ENCODE results near the gene CLECL1. TPM values are rescaled to one million over a fixed set of nuclear protein-coding genes. Genes with fewer than 3 reads are reported as not detected.

The CLECL1 gene
- total and polyA plus RNA-seq, 2 donors (not counting 3 experiments of a cell fraction or from before 2014, with no cell fraction given) = not detected

DNA sequence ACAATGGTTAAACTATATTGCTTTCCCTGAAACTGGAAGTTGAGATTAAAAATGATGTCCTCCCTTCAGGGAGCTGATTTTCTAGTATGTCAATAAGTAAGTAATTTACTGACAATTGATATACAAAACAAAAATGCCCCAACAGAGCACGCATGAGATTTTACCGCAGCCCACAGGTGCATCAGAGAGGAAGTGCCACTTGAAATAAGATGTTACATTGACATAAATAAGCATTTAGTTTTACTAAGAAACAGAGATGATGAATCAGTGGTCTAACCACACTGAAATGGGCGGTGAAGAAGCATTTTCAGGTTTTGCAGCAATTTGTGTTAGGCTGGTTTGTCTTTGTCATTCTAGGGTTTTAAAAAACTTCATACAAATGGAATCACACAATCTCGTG is 8.8 kb upstream of the CLECL1 start:
- Histone ChIP-seq H3K9me1 (replicated peaks; ENCODE audit: control insufficient read depth, extremely low read depth, insufficient read depth, low read length) (peaks cover 2% of the 10 kb centered on the region), H3K27ac (ENCODE audit: insufficient read depth, low read depth, low read length) (no peak overlapping the region), H3K36me3 (ENCODE audit: control insufficient read depth in 2 of 2, extremely low read depth in 1 of 2, insufficient read depth in 2 of 2, low read length in 2 of 2) (no peaks in the 10 kb centered on the region), H3K79me2 (ENCODE audit: control insufficient read depth, insufficient read depth, low read length) (no peaks in the 10 kb centered on the region), H3K4me2 (ENCODE audit: insufficient read depth, low read length) (no peak overlapping the region), H4K20me1 (replicated peaks; ENCODE audit: control insufficient read depth, extremely low read depth, insufficient read depth, low read length) (no peaks in the 10 kb centered on the region), H3K4me3 (replicated peaks in 1 of 3; ENCODE audit: insufficient read depth in 1 of 3, low read depth in 1 of 3, low read length in 3 of 3) (no peak overlapping the region), H3K27me3 (ENCODE audit: control insufficient read depth in 2 of 2, insufficient read depth in 2 of 2, low read length in 2 of 2) (no peaks in the 10 kb centered on the region), H3K9ac (replicated peaks; ENCODE audit: extremely low read depth, insufficient read depth, low read length) (no peak overlapping the region), H3K9me3 (replicated peaks; ENCODE audit: control insufficient read depth, insufficient read depth, low read length) (no peaks in the 10 kb centered on the region), H3K4me1 (ENCODE audit: control insufficient read depth, extremely low read depth, insufficient read depth, low read length) (peaks cover 7% of the 10 kb centered on the region), H2AFZ (ENCODE audit: low read depth, low read length) (no peak overlapping the region)
- POLR2A ChIA-PET = no interaction called here
- no peak for TF ChIP-seq POLR2AphosphoS5 (IDR thresholded peaks at IDR 0.05; ENCODE audit: insufficient read depth, low read depth, low read length)
- TF ChIP-seq, protein P1, sequence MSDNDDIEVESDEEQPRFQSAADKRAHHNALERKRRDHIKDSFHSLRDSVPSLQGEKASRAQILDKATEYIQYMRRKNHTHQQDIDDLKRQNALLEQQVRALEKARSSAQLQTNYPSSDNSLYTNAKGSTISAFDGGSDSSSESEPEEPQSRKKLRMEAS (IDR thresholded peaks at IDR 0.05; ENCODE audit: insufficient read depth, insufficient read length) = no peak
- TF ChIP-seq JUN (IDR thresholded peaks at IDR 0.05; ENCODE audit: borderline replicate concordance, insufficient read depth, insufficient read length, low read depth) = no peak
- TF ChIP-seq FOS (IDR thresholded peaks at IDR 0.05; ENCODE audit: borderline replicate concordance, insufficient read depth, low read length) = no peak
- no peak for TF ChIP-seq POLR2A (IDR thresholded peaks at IDR 0.05; ENCODE audit: low read depth, low read length)
- no peak for TF ChIP-seq GATA2 (IDR thresholded peaks at IDR 0.05; ENCODE audit: insufficient read depth, insufficient read length, low read depth, low read length)
- no peak for TF ChIP-seq MYC (IDR thresholded peaks at IDR 0.05; ENCODE audit: low read depth, low read length)
- TF ChIP-seq, protein P2, sequence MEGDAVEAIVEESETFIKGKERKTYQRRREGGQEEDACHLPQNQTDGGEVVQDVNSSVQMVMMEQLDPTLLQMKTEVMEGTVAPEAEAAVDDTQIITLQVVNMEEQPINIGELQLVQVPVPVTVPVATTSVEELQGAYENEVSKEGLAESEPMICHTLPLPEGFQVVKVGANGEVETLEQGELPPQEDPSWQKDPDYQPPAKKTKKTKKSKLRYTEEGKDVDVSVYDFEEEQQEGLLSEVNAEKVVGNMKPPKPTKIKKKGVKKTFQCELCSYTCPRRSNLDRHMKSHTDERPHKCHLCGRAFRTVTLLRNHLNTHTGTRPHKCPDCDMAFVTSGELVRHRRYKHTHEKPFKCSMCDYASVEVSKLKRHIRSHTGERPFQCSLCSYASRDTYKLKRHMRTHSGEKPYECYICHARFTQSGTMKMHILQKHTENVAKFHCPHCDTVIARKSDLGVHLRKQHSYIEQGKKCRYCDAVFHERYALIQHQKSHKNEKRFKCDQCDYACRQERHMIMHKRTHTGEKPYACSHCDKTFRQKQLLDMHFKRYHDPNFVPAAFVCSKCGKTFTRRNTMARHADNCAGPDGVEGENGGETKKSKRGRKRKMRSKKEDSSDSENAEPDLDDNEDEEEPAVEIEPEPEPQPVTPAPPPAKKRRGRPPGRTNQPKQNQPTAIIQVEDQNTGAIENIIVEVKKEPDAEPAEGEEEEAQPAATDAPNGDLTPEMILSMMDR (IDR thresholded peaks at IDR 0.05; ENCODE audit: extremely low read depth in 1 of 2, insufficient read depth in 1 of 2, low read depth in 1 of 2, low read length in 2 of 2) = no peak
- no peak for TF ChIP-seq EZH2 (IDR thresholded peaks at IDR 0.05; ENCODE audit: borderline replicate concordance, low read depth, low read length, severe bottlenecking)
- FAIRE-seq (no peak), DNase-seq (ENCODE audit: low read depth, low spot score) (no peak)
- intact Hi-C loops (cut with micrococcal nuclease) = loop anchor here (2.0 kb wide), 1 partner anchor 107 kb away; no protein-coding TSS in a partner anchor
- dilution Hi-C loops (cut with MboI; ENCODE audit: extremely low pct_ligation_motif_present, low sequenced_read_pairs) = no loop called here
- BruUV-seq (replicated peaks) = no TSS peak
- CTCF ChIA-PET = interaction anchor here (1.1 to 1.9 kb wide), 5 partner anchors 9 to 183 kb away, joined by 5 to 15 read pairs (median 8); no protein-coding TSS in a partner anchor
